ENCODE measurements around the gene WFDC10A.
"Not testable (repeated sequence)": the region's sequence is repeated elsewhere in the genome, so short reads cannot be mapped to it uniquely, and the experiment has no call there.

The WFDC10A gene

GRCh38 chr20:45649312-45649863 lies 19.8 kb downstream of the WFDC10A start:
- Histone ChIP-seq H3K9me3 (ENCODE audit: control insufficient read depth, insufficient read depth, low read length) (no peaks in the 10 kb centered on the region), H3K9ac (ENCODE audit: low read depth, low read length) (no peak overlapping the region), H3K27me3 (ENCODE audit: control insufficient read depth, insufficient read depth, low read length) (no peaks in the 10 kb centered on the region), H3K4me1 (ENCODE audit: control insufficient read depth, insufficient read depth, low read length) (no peaks in the 10 kb centered on the region), H3K4me3 (ENCODE audit: low read depth, low read length) (no peak overlapping the region), H3K36me3 (ENCODE audit: control insufficient read depth, insufficient read depth, low read length) (no peaks in the 10 kb centered on the region)

DNA sequence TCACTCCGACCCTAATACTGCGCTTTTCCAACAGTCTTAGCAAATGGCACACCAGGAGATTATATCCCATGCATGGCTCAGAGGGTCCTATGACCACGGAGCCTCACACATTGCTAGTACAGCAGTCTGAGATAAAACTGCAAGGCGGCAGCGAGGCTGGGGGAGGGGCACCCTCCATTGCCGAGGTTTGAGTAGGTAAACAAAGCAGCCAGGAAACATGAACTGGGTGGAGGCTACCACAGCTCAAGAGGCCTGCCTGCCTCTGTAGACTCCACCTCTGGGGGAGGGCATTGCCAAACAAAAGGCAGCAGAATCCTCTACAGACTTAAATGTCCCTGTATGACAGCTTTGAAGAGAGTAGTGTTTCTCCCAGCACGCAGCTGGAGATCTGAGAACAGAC lies 22.2 kb downstream of the WFDC10A start:
- H3K27me3 ChIP-seq (ENCODE audit: control insufficient read depth, insufficient read depth, low read length); H3K4me1 ChIP-seq (ENCODE audit: control insufficient read depth, insufficient read depth, low read length); H3K9me3 ChIP-seq (ENCODE audit: control insufficient read depth, insufficient read depth, low read length); H3K9ac ChIP-seq (ENCODE audit: low read depth, low read length); H3K36me3 ChIP-seq (ENCODE audit: control insufficient read depth, insufficient read depth, low read length); H3K4me3 ChIP-seq (ENCODE audit: low read depth, low read length): not testable (repeated sequence)

DNA sequence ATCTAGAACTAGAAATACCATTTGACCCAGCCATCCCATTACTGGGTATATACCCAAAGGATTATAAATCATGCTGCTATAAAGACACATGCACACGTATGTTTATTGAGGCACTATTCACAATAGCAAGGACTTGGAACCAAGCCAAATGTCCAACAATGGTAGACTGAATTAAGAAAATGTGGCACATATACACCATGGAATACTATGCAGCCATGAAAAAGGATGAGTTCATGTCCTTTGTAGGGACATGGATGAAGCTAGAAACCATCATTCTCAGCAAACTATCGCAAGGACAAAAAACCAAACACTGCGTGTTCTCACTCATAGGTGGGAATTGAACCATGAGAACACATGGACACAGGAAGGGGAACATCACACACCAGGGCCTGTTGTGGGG lies 27.5 kb downstream of the WFDC10A start:
- H3K9me3 ChIP-seq (ENCODE audit: control insufficient read depth, insufficient read depth, low read length); H3K9ac ChIP-seq (ENCODE audit: low read depth, low read length); H3K36me3 ChIP-seq (ENCODE audit: control insufficient read depth, insufficient read depth, low read length); H3K27me3 ChIP-seq (ENCODE audit: control insufficient read depth, insufficient read depth, low read length); H3K4me1 ChIP-seq (ENCODE audit: control insufficient read depth, insufficient read depth, low read length); H3K4me3 ChIP-seq (ENCODE audit: low read depth, low read length): not testable (repeated sequence)

DNA sequence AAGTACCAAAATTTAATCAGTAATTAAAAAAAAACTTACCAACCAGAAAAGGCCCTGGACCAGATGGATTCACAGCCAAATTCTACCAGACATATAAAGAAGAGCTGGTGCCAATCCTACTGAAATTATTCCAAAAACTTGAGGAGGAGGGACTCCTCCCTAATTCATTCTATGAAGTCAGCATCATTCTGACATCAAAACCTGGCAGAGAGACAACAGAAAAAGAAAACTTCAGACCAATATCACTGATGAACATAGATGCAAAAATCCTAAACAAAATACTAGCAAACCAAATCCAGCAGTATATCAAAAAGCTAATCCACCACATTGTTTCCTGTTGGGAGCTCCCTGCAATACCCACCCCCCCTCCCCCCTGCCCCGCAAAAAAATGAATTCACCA lies 40.6 kb downstream of the WFDC10A start, which contains the start of gene WFDC11:
Gene WFDC11, minus strand, starts transcription at position 101 of the 400 bp plus-strand sequence. CDS start 19,639 bp downstream, outside the sequence.
- Histone ChIP-seq H3K4me1 (ENCODE audit: control insufficient read depth, insufficient read depth, low read length) (no peaks in the 10 kb centered on the region), H3K9ac (ENCODE audit: low read depth, low read length) (no peak within 1 kb of the TSS), H3K9me3 (ENCODE audit: control insufficient read depth, insufficient read depth, low read length) (no peaks in the 10 kb centered on the region), H3K4me3 (ENCODE audit: low read depth, low read length) (no peak within 1 kb of the TSS), H3K36me3 (ENCODE audit: control insufficient read depth, insufficient read depth, low read length) (no peaks in the 10 kb centered on the region), H3K27me3 (ENCODE audit: control insufficient read depth, insufficient read depth, low read length) (no peaks in the 10 kb centered on the region)

DNA sequence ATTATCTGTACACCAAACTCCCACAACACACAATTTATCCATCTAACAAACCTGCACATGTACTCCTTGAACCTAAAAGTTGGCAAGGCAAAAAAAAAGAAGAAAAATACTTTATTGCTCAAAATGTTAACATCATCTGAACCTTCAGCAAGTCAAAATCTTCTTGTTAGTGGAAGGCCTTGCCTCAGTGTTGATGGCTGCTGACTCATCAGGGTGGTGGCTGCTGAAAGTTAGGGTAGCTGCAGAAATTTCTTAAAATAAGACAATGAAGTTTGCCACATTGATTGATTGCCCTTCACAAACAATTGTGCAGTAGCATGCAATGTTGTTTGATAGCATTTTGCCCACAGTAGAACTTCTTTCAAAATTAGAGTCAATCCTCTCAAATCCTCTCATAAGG lies 43.2 kb downstream of the WFDC10A start:
- Histone ChIP-seq H3K9ac (ENCODE audit: low read depth, low read length) (no peak overlapping the region), H3K36me3 (ENCODE audit: control insufficient read depth, insufficient read depth, low read length) (no peaks in the 10 kb centered on the region), H3K9me3 (ENCODE audit: control insufficient read depth, insufficient read depth, low read length) (no peaks in the 10 kb centered on the region), H3K4me1 (ENCODE audit: control insufficient read depth, insufficient read depth, low read length) (no peaks in the 10 kb centered on the region), H3K4me3 (ENCODE audit: low read depth, low read length) (no peak overlapping the region), H3K27me3 (ENCODE audit: control insufficient read depth, insufficient read depth, low read length) (no peaks in the 10 kb centered on the region)

GRCh38 chr20:45679650-45680049 lies 50.1 kb downstream of the WFDC10A start:
- Histone ChIP-seq H3K27me3 (ENCODE audit: control insufficient read depth, insufficient read depth, low read length) (no peaks in the 10 kb centered on the region), H3K4me1 (ENCODE audit: control insufficient read depth, insufficient read depth, low read length) (no peaks in the 10 kb centered on the region), H3K9me3 (ENCODE audit: control insufficient read depth, insufficient read depth, low read length) (no peaks in the 10 kb centered on the region), H3K4me3 (ENCODE audit: low read depth, low read length) (no peak overlapping the region), H3K36me3 (ENCODE audit: control insufficient read depth, insufficient read depth, low read length) (no peaks in the 10 kb centered on the region), H3K9ac (ENCODE audit: low read depth, low read length) (no peak overlapping the region)
